Stomach (tissue), 4 donors: ENCODE data around the gene PPFIA1.

Source experiments
- POLR2A ChIP-seq, 4 donors: fragments of 450-650 bp; IDR thresholded peaks; one replicate each; pipeline ENCODE4 v1.6.1; 2016; ENCODE audit warnings: antibody characterized with exemption in 4 of 4, control low read depth in 2 of 4, mild to moderate bottlenecking in 1 of 4, moderate library complexity in 1 of 4
- TF ChIP-seq, protein P1 (sequence below), 7 experiments: fragments of 450-650 bp in 4 of 7; fragments of 200-600 bp in 3 of 7; sonication (generic) in 3 of 7; IDR thresholded peaks; one replicate each; pipeline ENCODE4 v1.5.1; 2016 to 2019; ENCODE audit warnings: antibody characterized with exemption in 7 of 7, control low read depth in 2 of 7, mild to moderate bottlenecking in 1 of 7

DNA sequence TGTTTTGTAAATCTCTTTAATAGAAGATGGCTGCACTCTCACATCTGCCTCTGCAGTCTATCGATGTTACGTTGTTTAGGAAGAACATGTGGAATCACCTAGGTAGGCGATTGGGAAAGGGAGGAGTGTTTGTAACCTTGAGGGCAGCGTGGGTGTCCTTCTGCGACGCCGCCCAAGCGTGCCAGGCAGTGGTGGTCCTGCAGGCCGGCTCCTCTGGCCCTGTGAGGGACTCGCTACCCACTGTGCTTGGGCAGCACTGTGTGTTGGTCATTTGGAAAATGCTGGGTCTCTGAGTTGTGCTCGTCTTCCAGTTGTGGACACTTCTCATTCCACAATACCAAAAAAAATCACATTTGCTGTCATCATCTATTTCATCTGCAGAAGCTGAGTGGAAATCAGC lies 156.9 kb downstream of the PPFIA1 start:
- TF ChIP-seq, protein P1, sequence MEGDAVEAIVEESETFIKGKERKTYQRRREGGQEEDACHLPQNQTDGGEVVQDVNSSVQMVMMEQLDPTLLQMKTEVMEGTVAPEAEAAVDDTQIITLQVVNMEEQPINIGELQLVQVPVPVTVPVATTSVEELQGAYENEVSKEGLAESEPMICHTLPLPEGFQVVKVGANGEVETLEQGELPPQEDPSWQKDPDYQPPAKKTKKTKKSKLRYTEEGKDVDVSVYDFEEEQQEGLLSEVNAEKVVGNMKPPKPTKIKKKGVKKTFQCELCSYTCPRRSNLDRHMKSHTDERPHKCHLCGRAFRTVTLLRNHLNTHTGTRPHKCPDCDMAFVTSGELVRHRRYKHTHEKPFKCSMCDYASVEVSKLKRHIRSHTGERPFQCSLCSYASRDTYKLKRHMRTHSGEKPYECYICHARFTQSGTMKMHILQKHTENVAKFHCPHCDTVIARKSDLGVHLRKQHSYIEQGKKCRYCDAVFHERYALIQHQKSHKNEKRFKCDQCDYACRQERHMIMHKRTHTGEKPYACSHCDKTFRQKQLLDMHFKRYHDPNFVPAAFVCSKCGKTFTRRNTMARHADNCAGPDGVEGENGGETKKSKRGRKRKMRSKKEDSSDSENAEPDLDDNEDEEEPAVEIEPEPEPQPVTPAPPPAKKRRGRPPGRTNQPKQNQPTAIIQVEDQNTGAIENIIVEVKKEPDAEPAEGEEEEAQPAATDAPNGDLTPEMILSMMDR (IDR thresholded peaks at IDR 0.05), result no peak
- TF ChIP-seq POLR2A (IDR thresholded peaks at IDR 0.05), result no peak
